ENCODE measurements around the gene POLR1A.
"Not testable (repeated sequence)": the region's sequence is repeated elsewhere in the genome, so short reads cannot be mapped to it uniquely, and the experiment has no call there.

Gene POLR1A

GRCh38 chr2:85998071-85998991, 107.4 kb downstream of the POLR1A start:
- peak; percentile 69 for DNase-seq (ENCODE audit: low read depth)

- peak; percentile 58 for DNase-seq (ENCODE audit: low read depth)
These were observed 108.4 kb downstream of the POLR1A start for GRCh38 chr2:85997017-85997970.

GRCh38 chr2:85996591-85996990, 109.1 kb downstream of the POLR1A start:
- DNase-seq (ENCODE audit: low read depth) = no peak

- no peak for DNase-seq (ENCODE audit: low read depth)
These were observed 109.8 kb downstream of the POLR1A start for GRCh38 chr2:85995648-85996529.

GRCh38 chr2:85994897-85995647, 110.6 kb downstream of the POLR1A start:
- DNase-seq (ENCODE audit: low read depth) = no peak

GRCh38 chr2:85994421-85994777, 111.3 kb downstream of the POLR1A start:
- no peak for DNase-seq (ENCODE audit: low read depth)

GRCh38 chr2:85992611-85993010, 113.1 kb downstream of the POLR1A start:
- no peak for DNase-seq (ENCODE audit: low read depth)

GRCh38 chr2:85992053-85992452, 113.6 kb downstream of the POLR1A start:
- not testable (repeated sequence) for DNase-seq (ENCODE audit: low read depth)

GRCh38 chr2:85990084-85990483, 115.6 kb downstream of the POLR1A start:
- DNase-seq (ENCODE audit: low read depth) = no peak

- DNase-seq (ENCODE audit: low read depth) = no peak
These were observed 116.3 kb downstream of the POLR1A start for GRCh38 chr2:85989288-85989865.

GRCh38 chr2:85988914-85989270, 116.8 kb downstream of the POLR1A start:
- no peak for DNase-seq (ENCODE audit: low read depth)

- DNase-seq (ENCODE audit: low read depth) = peak; percentile 47
These were observed 117.3 kb downstream of the POLR1A start for GRCh38 chr2:85988175-85988913.

- no peak for DNase-seq (ENCODE audit: low read depth)
These were observed 118.2 kb downstream of the POLR1A start for GRCh38 chr2:85987266-85988174.

- DNase-seq (ENCODE audit: low read depth) = no peak
These were observed 119.6 kb downstream of the POLR1A start for GRCh38 chr2:85986121-85986520.

GRCh38 chr2:85984788-85985187, 120.9 kb downstream of the POLR1A start:
- no peak for DNase-seq (ENCODE audit: low read depth)

GRCh38 chr2:85983766-85984165, 121.9 kb downstream of the POLR1A start:
- DNase-seq (ENCODE audit: low read depth) = no peak

GRCh38 chr2:85981579-85982247, 124.0 kb downstream of the POLR1A start:
- no peak for DNase-seq (ENCODE audit: low read depth)

All from GM04503 (cell line).